Measurements from ENCODE around the gene MYO9A.

The MYO9A gene

DNA sequence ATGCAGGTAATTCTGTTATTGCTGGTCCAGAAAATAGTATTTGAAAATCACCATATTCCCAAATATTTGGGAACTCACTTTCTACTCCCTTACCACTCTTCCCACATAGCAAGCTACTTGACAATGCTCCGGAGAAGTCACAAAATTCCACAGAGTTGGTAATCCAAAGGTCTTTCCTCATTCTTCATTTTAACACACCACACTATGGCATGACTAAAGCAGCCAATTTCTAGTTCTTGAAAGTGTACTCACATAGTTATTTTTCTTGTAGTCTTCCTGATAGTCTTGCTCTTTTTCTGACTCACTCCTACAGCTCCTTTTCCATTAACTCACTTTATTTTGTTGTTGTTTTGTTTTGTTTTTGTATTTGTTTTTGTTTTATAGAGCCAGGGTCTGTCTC lies 67.2 kb downstream of the MYO9A start:
- Histone ChIP-seq H3K9ac (ENCODE audit: low read depth in 1 of 2, low read length in 2 of 2) (no peak overlapping the region), H3K27ac (ENCODE audit: low read depth in 2 of 2, low read length in 2 of 2) (no peak overlapping the region), H3K27me3 (ENCODE audit: control insufficient read depth in 2 of 2, insufficient read depth in 2 of 2, low read length in 2 of 2) (no peaks in the 10 kb centered on the region), H3K4me3 (ENCODE audit: low read length in 2 of 2) (no peak overlapping the region), H3K4me1 (ENCODE audit: control insufficient read depth in 2 of 2, insufficient read depth in 2 of 2, low read length in 2 of 2) (no peaks in the 10 kb centered on the region), H3K9me3 (ENCODE audit: control insufficient read depth in 2 of 2, low read length in 2 of 2) (no peaks in the 10 kb centered on the region), H3K36me3 (ENCODE audit: control insufficient read depth in 2 of 2, insufficient read depth in 2 of 2, low read length in 2 of 2) (peaks cover 0 to 5% of the 10 kb centered on the region in 2 donors)

DNA sequence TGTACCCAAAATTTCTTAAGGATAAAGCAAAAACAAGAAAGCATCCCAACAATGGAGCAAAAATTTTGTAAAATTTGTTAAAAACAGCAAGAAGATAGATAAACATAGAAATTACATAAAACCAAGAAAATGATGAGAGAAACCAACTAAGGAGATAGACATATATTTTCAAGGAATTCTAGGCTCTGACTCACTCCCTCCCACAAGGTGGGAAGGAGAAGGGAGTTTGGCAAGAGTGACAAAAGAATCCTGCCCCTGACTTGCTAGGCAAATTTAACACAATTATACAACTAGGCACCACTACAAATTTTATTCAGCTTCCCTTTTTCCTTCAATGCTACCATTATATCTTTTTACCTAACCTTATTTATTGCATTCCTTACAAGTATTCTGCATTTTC lies 70.9 kb downstream of the MYO9A start:
- H3K9me3 ChIP-seq (ENCODE audit: control insufficient read depth in 2 of 2, low read length in 2 of 2) = no peaks in the 10 kb centered on the region
- H3K9ac ChIP-seq (ENCODE audit: low read depth in 1 of 2, low read length in 2 of 2) = no peak overlapping the region
- no peaks in the 10 kb centered on the region for H3K4me1 ChIP-seq (ENCODE audit: control insufficient read depth in 2 of 2, insufficient read depth in 2 of 2, low read length in 2 of 2)
- H3K27ac ChIP-seq (ENCODE audit: low read depth in 2 of 2, low read length in 2 of 2) = no peak overlapping the region
- no peak overlapping the region for H3K4me3 ChIP-seq (ENCODE audit: low read length in 2 of 2)
- H3K36me3 ChIP-seq (ENCODE audit: control insufficient read depth in 2 of 2, insufficient read depth in 2 of 2, low read length in 2 of 2) = peaks cover 0 to 5% of the 10 kb centered on the region in 2 donors
- H3K27me3 ChIP-seq (ENCODE audit: control insufficient read depth in 2 of 2, insufficient read depth in 2 of 2, low read length in 2 of 2) = no peaks in the 10 kb centered on the region

DNA sequence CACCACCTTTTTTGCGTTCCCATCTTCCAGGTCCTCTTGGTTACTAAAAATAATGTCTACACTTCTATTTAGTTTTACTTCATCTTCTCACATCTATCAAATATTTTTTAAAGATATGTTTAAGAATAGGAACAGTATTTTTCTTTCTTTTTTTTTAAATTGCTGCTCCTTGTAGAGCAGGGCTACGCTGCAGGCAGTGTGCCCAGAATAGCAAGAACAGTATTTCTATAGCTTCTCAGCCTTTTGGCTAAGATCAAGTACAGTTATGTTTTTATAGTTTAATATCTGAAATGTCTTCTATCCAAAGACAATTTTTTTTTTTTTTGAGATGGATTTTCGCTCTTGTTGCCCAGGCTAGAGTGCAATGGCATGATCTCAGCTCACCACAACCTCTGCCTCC lies 73.0 kb downstream of the MYO9A start:
- no peaks in the 10 kb centered on the region for H3K27me3 ChIP-seq (ENCODE audit: control insufficient read depth in 2 of 2, insufficient read depth in 2 of 2, low read length in 2 of 2)
- H3K36me3 ChIP-seq (ENCODE audit: control insufficient read depth in 2 of 2, insufficient read depth in 2 of 2, low read length in 2 of 2) = peaks cover 0 to 5% of the 10 kb centered on the region in 2 donors
- H3K9ac ChIP-seq (ENCODE audit: low read depth in 1 of 2, low read length in 2 of 2) = no peak overlapping the region
- no peak overlapping the region for H3K4me3 ChIP-seq (ENCODE audit: low read length in 2 of 2)
- H3K4me1 ChIP-seq (ENCODE audit: control insufficient read depth in 2 of 2, insufficient read depth in 2 of 2, low read length in 2 of 2) = no peaks in the 10 kb centered on the region
- no peaks in the 10 kb centered on the region for H3K9me3 ChIP-seq (ENCODE audit: control insufficient read depth in 2 of 2, low read length in 2 of 2)
- H3K27ac ChIP-seq (ENCODE audit: low read depth in 2 of 2, low read length in 2 of 2) = no peak overlapping the region

DNA sequence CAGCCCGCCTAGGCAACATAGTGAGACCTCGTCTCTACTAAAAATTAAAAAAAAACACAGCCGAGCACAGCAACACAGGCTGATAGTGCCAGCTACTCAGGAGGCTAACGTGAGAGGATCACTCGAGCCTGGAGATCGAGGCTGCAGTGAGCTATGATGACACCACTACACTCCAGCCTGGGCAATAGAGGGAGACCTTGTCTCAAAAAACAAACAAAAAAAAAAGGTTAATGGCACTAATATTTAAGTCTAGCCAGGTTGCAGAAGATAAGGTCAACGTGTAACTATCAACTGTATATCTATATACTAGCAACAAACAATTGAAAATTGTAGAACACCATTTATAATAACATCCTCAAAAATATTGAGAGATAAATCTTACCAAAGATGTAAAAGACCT lies 75.1 kb downstream of the MYO9A start:
- no peaks in the 10 kb centered on the region for H3K9me3 ChIP-seq (ENCODE audit: control insufficient read depth in 2 of 2, low read length in 2 of 2)
- no peak overlapping the region for H3K27ac ChIP-seq (ENCODE audit: low read depth in 2 of 2, low read length in 2 of 2)
- no peak overlapping the region for H3K9ac ChIP-seq (ENCODE audit: low read depth in 1 of 2, low read length in 2 of 2)
- H3K4me1 ChIP-seq (ENCODE audit: control insufficient read depth in 2 of 2, insufficient read depth in 2 of 2, low read length in 2 of 2) = no peaks in the 10 kb centered on the region
- H3K27me3 ChIP-seq (ENCODE audit: control insufficient read depth in 2 of 2, insufficient read depth in 2 of 2, low read length in 2 of 2) = no peaks in the 10 kb centered on the region
- H3K36me3 ChIP-seq (ENCODE audit: control insufficient read depth in 2 of 2, insufficient read depth in 2 of 2, low read length in 2 of 2) = peaks cover 0 to 5% of the 10 kb centered on the region in 2 donors
- H3K4me3 ChIP-seq (ENCODE audit: low read length in 2 of 2) = no peak overlapping the region

DNA sequence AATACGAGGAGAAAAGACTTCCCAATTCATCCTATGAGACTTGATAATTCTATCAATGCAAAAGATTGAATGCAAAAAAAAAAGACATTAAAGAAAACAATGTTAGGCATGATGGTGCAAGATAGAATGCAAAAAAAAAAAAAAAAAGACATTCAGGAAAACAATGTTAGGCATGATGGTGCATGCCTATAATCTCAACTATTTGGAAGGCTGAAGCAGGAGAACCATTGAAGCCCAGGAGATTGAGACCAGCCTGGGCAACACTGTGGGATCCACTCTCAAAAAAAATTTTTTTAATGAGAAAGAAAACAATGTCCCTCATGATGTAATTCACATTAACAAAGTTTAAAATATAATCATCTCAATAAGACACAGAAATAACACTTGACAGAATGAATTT lies 75.9 kb downstream of the MYO9A start:
- Histone ChIP-seq H3K36me3 (ENCODE audit: control insufficient read depth in 2 of 2, insufficient read depth in 2 of 2, low read length in 2 of 2) (peaks cover 0 to 5% of the 10 kb centered on the region in 2 donors), H3K4me1 (ENCODE audit: control insufficient read depth in 2 of 2, insufficient read depth in 2 of 2, low read length in 2 of 2) (no peaks in the 10 kb centered on the region), H3K27me3 (ENCODE audit: control insufficient read depth in 2 of 2, insufficient read depth in 2 of 2, low read length in 2 of 2) (no peaks in the 10 kb centered on the region), H3K9me3 (ENCODE audit: control insufficient read depth in 2 of 2, low read length in 2 of 2) (no peaks in the 10 kb centered on the region), H3K4me3 (ENCODE audit: low read length in 2 of 2) (no peak overlapping the region), H3K27ac (ENCODE audit: low read depth in 2 of 2, low read length in 2 of 2) (no peak overlapping the region), H3K9ac (ENCODE audit: low read depth in 1 of 2, low read length in 2 of 2) (no peak overlapping the region)

DNA sequence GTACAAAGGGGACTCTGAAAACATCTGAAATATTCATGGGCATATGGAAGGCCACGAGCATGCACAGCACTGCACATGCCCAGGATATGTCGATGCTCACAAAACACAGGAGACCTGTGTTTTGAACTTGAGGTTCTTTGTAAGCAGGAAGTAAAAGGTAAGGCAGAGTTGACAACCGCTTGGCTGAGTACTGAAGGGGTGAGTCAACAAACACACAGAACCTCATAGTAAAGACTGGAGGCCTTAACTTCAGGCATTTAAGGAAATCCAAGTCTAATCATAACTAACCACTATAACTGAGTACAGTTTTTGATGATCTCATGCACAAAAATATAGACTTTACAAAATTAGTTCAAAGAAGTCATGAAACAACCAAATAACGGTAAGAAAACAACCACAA lies 80.6 kb downstream of the MYO9A start:
- Histone ChIP-seq H3K27me3 (ENCODE audit: control insufficient read depth in 2 of 2, insufficient read depth in 2 of 2, low read length in 2 of 2) (no peaks in the 10 kb centered on the region), H3K27ac (ENCODE audit: low read depth in 2 of 2, low read length in 2 of 2) (no peak overlapping the region), H3K4me1 (ENCODE audit: control insufficient read depth in 2 of 2, insufficient read depth in 2 of 2, low read length in 2 of 2) (no peaks in the 10 kb centered on the region), H3K9ac (ENCODE audit: low read depth in 1 of 2, low read length in 2 of 2) (no peak overlapping the region), H3K36me3 (ENCODE audit: control insufficient read depth in 2 of 2, insufficient read depth in 2 of 2, low read length in 2 of 2) (no peaks in the 10 kb centered on the region), H3K4me3 (ENCODE audit: low read length in 2 of 2) (no peak overlapping the region), H3K9me3 (ENCODE audit: control insufficient read depth in 2 of 2, low read length in 2 of 2) (no peaks in the 10 kb centered on the region)

DNA sequence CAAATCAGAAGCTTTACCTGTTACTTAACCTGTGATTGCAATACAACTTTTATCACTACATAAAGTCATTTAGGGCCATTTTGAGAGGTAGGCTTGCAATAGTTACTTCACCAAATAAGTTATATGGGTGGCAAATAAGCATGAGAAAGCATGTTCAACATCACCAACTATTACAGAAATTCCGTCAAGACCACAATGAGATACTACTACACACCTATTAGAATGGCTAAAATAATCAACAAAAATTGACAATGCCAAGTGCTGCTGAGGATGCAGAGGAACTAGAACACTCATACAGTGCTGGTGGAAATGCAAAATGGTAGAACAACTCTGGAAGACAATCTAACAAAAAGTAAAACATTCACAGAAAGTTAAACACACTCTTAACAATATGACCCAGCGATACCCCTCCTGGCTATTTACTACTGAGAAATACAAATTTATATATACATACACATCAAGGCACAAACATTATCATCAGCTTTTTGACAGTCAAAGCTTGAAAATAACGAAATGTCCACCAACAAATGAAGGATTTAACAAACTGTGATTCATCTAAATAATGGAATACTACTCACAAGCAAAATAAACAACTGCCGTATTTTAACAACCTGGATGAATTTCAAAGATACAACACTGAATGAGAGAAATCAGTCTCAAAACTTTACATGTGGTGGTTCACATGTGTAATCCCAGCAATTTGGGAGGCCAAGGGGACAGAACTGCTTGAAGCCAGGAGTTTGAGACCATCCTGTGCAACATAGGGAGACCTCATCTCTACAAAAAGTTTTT lies 82.9 kb downstream of the MYO9A start:
- no peaks in the 10 kb centered on the region for H3K4me1 ChIP-seq (ENCODE audit: control insufficient read depth in 2 of 2, insufficient read depth in 2 of 2, low read length in 2 of 2)
- H3K9ac ChIP-seq (ENCODE audit: low read depth in 1 of 2, low read length in 2 of 2) = no peak overlapping the region
- H3K9me3 ChIP-seq (ENCODE audit: control insufficient read depth in 2 of 2, low read length in 2 of 2) = no peaks in the 10 kb centered on the region
- H3K36me3 ChIP-seq (ENCODE audit: control insufficient read depth in 2 of 2, insufficient read depth in 2 of 2, low read length in 2 of 2) = peaks cover 0 to 5% of the 10 kb centered on the region in 2 donors
- no peak overlapping the region for H3K27ac ChIP-seq (ENCODE audit: low read depth in 2 of 2, low read length in 2 of 2)
- H3K4me3 ChIP-seq (ENCODE audit: low read length in 2 of 2) = no peak overlapping the region
- H3K27me3 ChIP-seq (ENCODE audit: control insufficient read depth in 2 of 2, insufficient read depth in 2 of 2, low read length in 2 of 2) = no peaks in the 10 kb centered on the region

DNA sequence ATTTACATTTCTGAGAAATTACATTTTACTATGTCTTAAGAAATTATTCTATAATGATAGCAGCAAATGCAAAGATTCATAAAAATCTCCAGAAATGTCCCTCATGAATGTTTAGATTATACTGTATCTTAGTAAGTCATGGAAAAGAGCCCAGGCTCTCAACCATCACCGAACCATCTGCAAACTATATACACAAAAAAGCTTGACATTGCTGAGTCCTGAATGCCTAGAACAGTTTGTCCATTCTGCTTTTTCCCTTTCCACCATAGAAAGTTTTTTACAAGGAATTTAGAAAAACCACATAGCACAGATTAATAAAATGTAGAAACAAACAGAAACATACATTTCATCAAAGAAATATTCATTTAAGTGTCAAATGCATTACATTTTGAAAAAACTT lies 83.6 kb downstream of the MYO9A start:
- Histone ChIP-seq H3K9ac (ENCODE audit: low read depth in 1 of 2, low read length in 2 of 2) (no peak overlapping the region), H3K4me3 (ENCODE audit: low read length in 2 of 2) (no peak overlapping the region), H3K4me1 (ENCODE audit: control insufficient read depth in 2 of 2, insufficient read depth in 2 of 2, low read length in 2 of 2) (no peaks in the 10 kb centered on the region), H3K27ac (ENCODE audit: low read depth in 2 of 2, low read length in 2 of 2) (no peak overlapping the region), H3K9me3 (ENCODE audit: control insufficient read depth in 2 of 2, low read length in 2 of 2) (no peaks in the 10 kb centered on the region), H3K27me3 (ENCODE audit: control insufficient read depth in 2 of 2, insufficient read depth in 2 of 2, low read length in 2 of 2) (no peaks in the 10 kb centered on the region), H3K36me3 (ENCODE audit: control insufficient read depth in 2 of 2, insufficient read depth in 2 of 2, low read length in 2 of 2) (peaks cover 0 to 5% of the 10 kb centered on the region in 2 donors)

DNA sequence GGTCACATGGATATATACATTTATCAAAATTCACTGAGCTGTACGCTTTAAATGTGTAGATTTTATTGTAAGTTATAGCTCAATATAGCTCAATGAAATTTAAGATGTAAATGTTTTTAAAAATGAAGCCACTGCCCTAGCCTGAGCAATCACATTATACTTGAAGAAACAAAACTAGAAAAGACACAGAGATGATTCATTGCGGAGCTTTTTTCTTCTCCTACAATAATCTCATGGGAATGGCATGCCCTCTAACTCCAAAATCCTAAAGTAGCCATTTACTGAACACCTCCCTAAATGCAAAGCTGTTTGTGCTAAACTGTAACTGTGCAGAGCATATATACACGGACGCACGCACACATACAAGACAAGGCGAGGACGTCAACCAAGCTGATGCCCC lies 84.2 kb downstream of the MYO9A start:
- no peak overlapping the region for H3K4me3 ChIP-seq (ENCODE audit: low read length in 2 of 2)
- H3K27ac ChIP-seq (ENCODE audit: low read depth in 2 of 2, low read length in 2 of 2) = no peak overlapping the region
- no peak overlapping the region for H3K9ac ChIP-seq (ENCODE audit: low read depth in 1 of 2, low read length in 2 of 2)
- H3K36me3 ChIP-seq (ENCODE audit: control insufficient read depth in 2 of 2, insufficient read depth in 2 of 2, low read length in 2 of 2) = peaks cover 3 to 5% of the 10 kb centered on the region in 2 donors
- H3K9me3 ChIP-seq (ENCODE audit: control insufficient read depth in 2 of 2, low read length in 2 of 2) = no peaks in the 10 kb centered on the region
- H3K27me3 ChIP-seq (ENCODE audit: control insufficient read depth in 2 of 2, insufficient read depth in 2 of 2, low read length in 2 of 2) = no peaks in the 10 kb centered on the region
- no peaks in the 10 kb centered on the region for H3K4me1 ChIP-seq (ENCODE audit: control insufficient read depth in 2 of 2, insufficient read depth in 2 of 2, low read length in 2 of 2)

DNA sequence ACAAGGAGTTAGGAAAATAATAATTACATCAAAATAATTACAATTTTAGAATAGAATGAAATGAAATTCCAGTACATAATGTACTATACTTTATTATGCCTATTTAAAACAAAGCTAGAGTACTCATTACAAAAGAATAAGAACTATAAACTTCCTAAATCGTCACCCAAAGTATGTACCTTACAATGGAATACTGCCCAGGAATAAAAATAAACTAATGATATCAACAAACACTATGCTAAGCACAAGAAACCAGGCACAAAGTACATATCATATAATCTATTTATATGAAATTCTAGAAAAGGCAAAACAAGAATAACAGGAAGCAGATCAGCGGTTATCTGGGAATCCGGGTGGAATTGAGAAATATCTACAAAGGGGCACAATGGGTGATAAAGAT lies 84.7 kb downstream of the MYO9A start:
- Histone ChIP-seq H3K36me3 (ENCODE audit: control insufficient read depth in 2 of 2, insufficient read depth in 2 of 2, low read length in 2 of 2) (peaks cover 3 to 5% of the 10 kb centered on the region in 2 donors), H3K4me1 (ENCODE audit: control insufficient read depth in 2 of 2, insufficient read depth in 2 of 2, low read length in 2 of 2) (no peaks in the 10 kb centered on the region), H3K4me3 (ENCODE audit: low read length in 2 of 2) (no peak overlapping the region), H3K9me3 (ENCODE audit: control insufficient read depth in 2 of 2, low read length in 2 of 2) (no peaks in the 10 kb centered on the region), H3K27me3 (ENCODE audit: control insufficient read depth in 2 of 2, insufficient read depth in 2 of 2, low read length in 2 of 2) (no peaks in the 10 kb centered on the region), H3K27ac (ENCODE audit: low read depth in 2 of 2, low read length in 2 of 2) (no peak overlapping the region), H3K9ac (ENCODE audit: low read depth in 1 of 2, low read length in 2 of 2) (no peak overlapping the region)
